Neural crest cell (in vitro differentiated cells): ENCODE data around the gene IFI16. TPM values are rescaled to one million over a fixed set of nuclear protein-coding genes. Genes with fewer than 3 reads are reported as not detected.

Source experiments
- DNase-seq: peaks from one replicate; pipeline ENCODE4 v3.0.0; 2021; ENCODE audit warnings: low read depth, mixed read lengths, low spot score
- H3K27ac Mint-ChIP-seq: one replicate; pipeline ENCODE4 v1.8.0; 2021; ENCODE audit warnings: mild to moderate bottlenecking, mixed read lengths; ENCODE audit not compliant: unreplicated experiment
- H3K27me3 Mint-ChIP-seq: 2 replicates; pipeline ENCODE4 v1.8.0; 2021; ENCODE audit warnings: low read depth, mild to moderate bottlenecking, mixed read lengths
- H3K36me3 Mint-ChIP-seq: 2 replicates; pipeline ENCODE4 v1.8.0; 2021; ENCODE audit warnings: low read depth, mild to moderate bottlenecking, mixed read lengths
- H3K4me1 Mint-ChIP-seq: 2 replicates; pipeline ENCODE4 v1.8.0; 2021; ENCODE audit warnings: mixed read lengths
- H3K4me3 Mint-ChIP-seq: one replicate; pipeline ENCODE4 v1.8.0; 2021; ENCODE audit warnings: mild to moderate bottlenecking, mixed read lengths
- H3K9me3 Mint-ChIP-seq: 2 replicates; pipeline ENCODE4 v1.8.0; 2021; ENCODE audit warnings: mixed read lengths
- CTCF ChIP-seq: fragments of 200-600 bp; sonication (generic); conservative IDR thresholded peaks from 2 replicates; pipeline ENCODE4 v1.5.0; 2021; ENCODE audit warnings: antibody characterized with exemption, mild to moderate bottlenecking
- total RNA-seq: library from RNA; stranded (reverse); gene quantifications from 2 replicates; pipeline ENCODE4 v1.2.1, GENCODE V29; 2021

The IFI16 gene
- total RNA-seq, 1 donor from 2014 or later: 4.9 TPM

- H3K4me1 Mint-ChIP-seq: peaks cover 24% of the 10 kb centered on the region
- H3K4me3 Mint-ChIP-seq: no peak overlapping the region
These were observed 41.7 kb downstream of the IFI16 start for GRCh38 chr1:159051436-159051835.

GRCh38 chr1:159054427-159054826 is 44.7 kb downstream of the IFI16 start:
- TF ChIP-seq CTCF: no peak

More at GRCh38 chr1:159051436-159051835, 41.7 kb downstream of the IFI16 start:
- no peak for TF ChIP-seq CTCF
- Mint-ChIP-seq H3K9me3 (peaks cover 3% of the 10 kb centered on the region), H3K27me3 (no peaks in the 10 kb centered on the region), H3K27ac (no peak overlapping the region), H3K36me3 (peaks cover 7% of the 10 kb centered on the region)
- no peak for DNase-seq

DNA sequence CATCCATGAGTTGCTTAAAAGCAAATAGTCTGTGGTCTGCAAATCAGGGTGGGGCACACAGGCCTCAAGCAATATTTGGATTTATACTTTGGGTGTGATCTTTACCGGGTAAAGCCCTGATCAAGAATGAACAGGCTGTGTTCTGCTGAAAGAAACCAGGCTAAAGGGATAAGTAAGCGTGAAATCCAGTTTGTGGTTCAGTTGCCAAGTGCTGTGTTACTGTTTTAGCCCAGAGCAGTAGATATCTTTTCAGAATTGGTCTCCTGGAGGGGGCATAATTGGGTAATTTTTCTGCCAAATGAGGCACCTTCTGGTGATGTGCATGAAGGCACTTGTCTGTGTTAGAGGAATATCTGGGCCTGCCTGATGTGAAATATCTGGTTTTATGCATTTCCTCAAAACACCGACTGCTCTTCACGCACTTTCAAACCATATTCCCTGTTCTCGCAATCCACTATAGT is 45.5 kb downstream of the IFI16 start:
- Mint-ChIP-seq H3K4me1 (peaks cover 28% of the 10 kb centered on the region), H3K36me3 (peaks cover 7% of the 10 kb centered on the region), H3K4me3 (no peak overlapping the region), H3K27me3 (no peaks in the 10 kb centered on the region), H3K27ac (no peak overlapping the region), H3K9me3 (peaks cover 3% of the 10 kb centered on the region)
- no peak for TF ChIP-seq CTCF
- DNase-seq: no peak

More at GRCh38 chr1:159054427-159054826, 44.7 kb downstream of the IFI16 start:
- Mint-ChIP-seq H3K27ac (peak overlapping the region; percentile 6), H3K4me3 (no peak overlapping the region), H3K27me3 (no peaks in the 10 kb centered on the region), H3K36me3 (peaks cover 7% of the 10 kb centered on the region), H3K9me3 (peaks cover 3% of the 10 kb centered on the region), H3K4me1 (peaks cover 28% of the 10 kb centered on the region)
- DNase-seq: no peak

GRCh38 chr1:159056069-159056698 is 46.5 kb downstream of the IFI16 start:
- H3K36me3 Mint-ChIP-seq: peaks cover 11% of the 10 kb centered on the region
- peak; percentile 5 for DNase-seq
- no peak overlapping the region for H3K27ac Mint-ChIP-seq
- no peak overlapping the region for H3K4me3 Mint-ChIP-seq
- TF ChIP-seq CTCF: peak; percentile 40
- H3K9me3 Mint-ChIP-seq: peaks cover 3% of the 10 kb centered on the region
- peaks cover 28% of the 10 kb centered on the region for H3K4me1 Mint-ChIP-seq
- no peaks in the 10 kb centered on the region for H3K27me3 Mint-ChIP-seq

DNA sequence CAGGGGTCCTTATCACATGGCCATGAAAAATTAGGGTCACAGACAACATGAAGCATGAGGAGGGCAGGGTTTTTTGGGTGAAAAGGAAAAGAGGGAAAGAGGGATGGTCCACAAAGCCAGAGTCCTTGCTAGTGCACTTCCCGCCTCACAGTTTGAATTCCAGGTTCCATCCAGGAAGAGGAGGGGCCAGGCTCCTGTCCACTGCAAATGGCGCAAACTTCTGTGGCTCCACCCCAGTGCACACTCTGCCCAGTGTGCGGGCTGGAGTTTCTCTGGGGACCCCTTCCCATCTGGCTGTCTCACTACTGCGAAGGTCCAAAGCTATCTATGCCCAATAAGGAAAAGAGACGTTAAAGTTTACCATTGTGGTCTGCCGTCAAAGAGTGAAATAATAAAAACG is 49.0 kb downstream of the IFI16 start:
- Mint-ChIP-seq H3K27ac (no peak overlapping the region), H3K9me3 (peaks cover 3% of the 10 kb centered on the region), H3K4me1 (peaks cover 24% of the 10 kb centered on the region), H3K36me3 (peaks cover 12% of the 10 kb centered on the region), H3K4me3 (no peak overlapping the region), H3K27me3 (no peaks in the 10 kb centered on the region)
- TF ChIP-seq CTCF: no peak
- no peak for DNase-seq
